Gastrocnemius medialis (tissue), 4 donors: ENCODE results near the gene NLGN1. TPM values are rescaled to one million over a fixed set of nuclear protein-coding genes. Genes with fewer than 3 reads are reported as not detected.

Experiments
- ATAC-seq, 2 donors: fragments of 150-250 bp; one replicate each; pipeline ENCODE4 v1.9.1; 2016
- DNase-seq, 2 donors: peaks; one replicate each; pipeline ENCODE4 v3.0.0-alpha.2; 2019
- H3K27ac ChIP-seq, 4 donors: fragments of 200-600 bp; sonication (generic); 1 replicate in 1 of 4; 2 replicates in 3 of 4; pipeline ENCODE4 v1.5.1; 2016 to 2018; ENCODE audit warnings: mild to moderate bottlenecking in 2 of 4, moderate library complexity in 1 of 4
- H3K27me3 ChIP-seq, 3 donors: fragments of 200-600 bp; sonication (generic) in 2 of 3; 1 replicate in 1 of 3; 2 replicates in 2 of 3; pipeline versions ENCODE4 v1.5.1 to v1.6.0; 2016 to 2019; ENCODE audit warnings: mild to moderate bottlenecking in 1 of 3, moderate library complexity in 1 of 3
- H3K36me3 ChIP-seq, 2 donors: fragments of 200-600 bp; sonication (generic) in 1 of 2; one replicate each; pipeline ENCODE4 v1.5.1; 2017 to 2018
- H3K4me1 ChIP-seq, 2 donors: fragments of 200-600 bp; sonication (generic) in 1 of 2; one replicate each; pipeline ENCODE4 v1.5.1; 2016 to 2017; ENCODE audit warnings: mild to moderate bottlenecking in 2 of 2
- H3K4me3 ChIP-seq, 4 donors: fragments of 200-600 bp; sonication (generic) in 3 of 4; 1 replicate in 1 of 4; 2 replicates in 3 of 4; pipeline ENCODE4 v1.5.1; 2016 to 2019; ENCODE audit warnings: mild to moderate bottlenecking in 2 of 4
- H3K9me3 ChIP-seq, 3 donors: fragments of 200-600 bp; sonication (generic) in 2 of 3; 1 replicate in 1 of 3; 2 replicates in 2 of 3; pipeline ENCODE4 v1.5.1; 2016 to 2019
- POLR2A ChIP-seq, 2 donors: fragments of 450-650 bp; IDR thresholded peaks; one replicate each; pipeline ENCODE4 v1.6.1; 2017; ENCODE audit warnings: antibody characterized with exemption in 2 of 2, mild to moderate bottlenecking in 2 of 2, moderate library complexity in 2 of 2
- in situ Hi-C, 4 donors: fragments of 200-750 bp; cut with MboI; loops; one replicate each; pipeline versions ENCODE4 v1.15.0 to v1.8.0; 2017; ENCODE audit warnings: low sequenced_read_pairs in 4 of 4
- intact Hi-C: fragments of 100-400 bp; cut with DNase I; formaldehyde crosslinking; loops from one replicate; pipeline ENCODE4 v1.15.1; 2023; ENCODE audit warnings: low total_unique reads
- total RNA-seq, 4 donors: library from RNA; depleted of rRNA; stranded (reverse); fragments of >200 nt; gene quantifications; one replicate each; pipeline versions ENCODE4 v1.1.0 to v1.2.3, GENCODE V29; 2016
- TF ChIP-seq, protein P1 (sequence below), 5 experiments: fragments of 450-650 bp in 3 of 5; fragments of 200-600 bp in 2 of 5; sonication (generic) in 2 of 5; IDR thresholded peaks in 4 of 5; conservative IDR thresholded peaks in 1 of 5; 1 replicate in 4 of 5; 2 replicates in 1 of 5; pipeline ENCODE4 v1.5.1; 2016 to 2019; ENCODE audit warnings: antibody characterized with exemption in 5 of 5, mild to moderate bottlenecking in 3 of 5, moderate library complexity in 3 of 5

NLGN1 gene
- total RNA-seq, 4 donors from 2014 or later: 0.52 to 1.9 (median 1.1) TPM

DNA sequence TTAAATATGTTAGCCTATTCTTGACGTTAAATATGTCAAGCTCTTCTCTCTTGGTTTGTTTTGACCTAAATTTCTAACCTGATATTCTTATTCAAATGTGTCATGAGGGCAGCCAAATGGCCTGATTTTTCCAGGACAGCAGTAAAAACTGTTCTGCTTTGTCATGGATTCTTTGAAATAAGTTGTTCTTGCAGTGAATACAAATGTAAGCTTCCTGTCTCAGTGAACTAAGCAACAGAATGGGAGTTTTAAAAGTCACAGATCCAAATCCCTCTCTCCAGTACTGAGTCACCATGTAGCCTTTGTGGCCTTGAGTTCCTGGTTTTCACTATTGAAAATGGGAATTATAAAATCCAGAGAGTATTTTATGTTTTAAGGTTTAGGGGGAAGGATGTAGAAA is 301.8 kb downstream of the NLGN1 start:
- in situ Hi-C loops: no loop called here
- no peaks in the 10 kb centered on the region for H3K9me3 ChIP-seq
- no peak for DNase-seq
- no peak overlapping the region for H3K27ac ChIP-seq
- ATAC-seq: no peak
- no peaks in the 10 kb centered on the region for H3K27me3 ChIP-seq
- no peak overlapping the region for H3K4me3 ChIP-seq
- H3K36me3 ChIP-seq: no peaks in the 10 kb centered on the region
- TF ChIP-seq, protein P1, sequence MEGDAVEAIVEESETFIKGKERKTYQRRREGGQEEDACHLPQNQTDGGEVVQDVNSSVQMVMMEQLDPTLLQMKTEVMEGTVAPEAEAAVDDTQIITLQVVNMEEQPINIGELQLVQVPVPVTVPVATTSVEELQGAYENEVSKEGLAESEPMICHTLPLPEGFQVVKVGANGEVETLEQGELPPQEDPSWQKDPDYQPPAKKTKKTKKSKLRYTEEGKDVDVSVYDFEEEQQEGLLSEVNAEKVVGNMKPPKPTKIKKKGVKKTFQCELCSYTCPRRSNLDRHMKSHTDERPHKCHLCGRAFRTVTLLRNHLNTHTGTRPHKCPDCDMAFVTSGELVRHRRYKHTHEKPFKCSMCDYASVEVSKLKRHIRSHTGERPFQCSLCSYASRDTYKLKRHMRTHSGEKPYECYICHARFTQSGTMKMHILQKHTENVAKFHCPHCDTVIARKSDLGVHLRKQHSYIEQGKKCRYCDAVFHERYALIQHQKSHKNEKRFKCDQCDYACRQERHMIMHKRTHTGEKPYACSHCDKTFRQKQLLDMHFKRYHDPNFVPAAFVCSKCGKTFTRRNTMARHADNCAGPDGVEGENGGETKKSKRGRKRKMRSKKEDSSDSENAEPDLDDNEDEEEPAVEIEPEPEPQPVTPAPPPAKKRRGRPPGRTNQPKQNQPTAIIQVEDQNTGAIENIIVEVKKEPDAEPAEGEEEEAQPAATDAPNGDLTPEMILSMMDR (IDR thresholded peaks at IDR 0.05 in 4 of 5, conservative IDR thresholded peaks at IDR 0.05 in 1 of 5): no peak
- TF ChIP-seq POLR2A (IDR thresholded peaks at IDR 0.05): no peak
- no peaks in the 10 kb centered on the region for H3K4me1 ChIP-seq
- intact Hi-C loops: no loop called here

DNA sequence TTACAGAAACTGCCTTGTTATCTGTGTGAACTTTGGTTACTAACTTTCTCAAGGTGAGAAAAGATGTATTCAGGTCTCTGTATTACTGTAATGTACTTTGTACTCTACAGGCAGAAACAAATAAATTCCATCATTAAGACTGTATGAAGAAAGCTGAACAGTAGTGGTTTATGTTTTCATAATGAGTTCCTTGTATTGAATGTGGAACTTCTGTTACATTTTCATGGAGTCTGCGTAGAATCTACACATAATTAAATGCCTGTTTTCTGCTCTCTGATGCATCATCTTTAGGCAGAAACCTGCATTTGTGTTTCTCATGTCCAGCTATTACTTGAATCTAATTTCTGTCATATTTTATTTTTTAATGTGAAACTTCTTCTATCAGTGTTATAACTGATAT is 302.8 kb downstream of the NLGN1 start:
- ATAC-seq (no peak), DNase-seq (no peak)
- Histone ChIP-seq H3K4me3 (no peak overlapping the region), H3K27me3 (no peaks in the 10 kb centered on the region), H3K27ac (no peak overlapping the region), H3K9me3 (no peaks in the 10 kb centered on the region), H3K4me1 (no peaks in the 10 kb centered on the region), H3K36me3 (no peaks in the 10 kb centered on the region)
- TF ChIP-seq, protein P1 (IDR thresholded peaks at IDR 0.05 in 4 of 5, conservative IDR thresholded peaks at IDR 0.05 in 1 of 5): no peak
- no peak for TF ChIP-seq POLR2A (IDR thresholded peaks at IDR 0.05)
- intact Hi-C loops: no loop called here
- in situ Hi-C loops: no loop called here

DNA sequence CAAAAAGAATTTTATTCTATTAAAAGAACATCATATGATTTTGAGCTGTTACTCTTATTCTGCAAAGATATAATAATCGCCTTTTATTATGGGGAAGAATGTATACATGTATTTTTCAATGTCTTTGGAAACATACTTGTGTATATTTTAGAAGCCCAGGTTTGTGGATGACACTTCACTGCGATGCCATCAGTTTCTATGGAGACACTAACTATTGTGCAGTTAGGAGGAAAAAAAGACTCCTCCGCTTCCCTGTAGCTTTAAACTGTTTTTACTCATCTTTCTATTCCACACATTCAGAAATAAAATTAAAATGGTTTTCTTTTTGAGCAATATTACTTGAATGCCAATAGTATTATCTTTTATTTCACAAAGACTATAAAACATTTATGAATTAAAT is 305.0 kb downstream of the NLGN1 start:
- H3K36me3 ChIP-seq: no peaks in the 10 kb centered on the region

DNA sequence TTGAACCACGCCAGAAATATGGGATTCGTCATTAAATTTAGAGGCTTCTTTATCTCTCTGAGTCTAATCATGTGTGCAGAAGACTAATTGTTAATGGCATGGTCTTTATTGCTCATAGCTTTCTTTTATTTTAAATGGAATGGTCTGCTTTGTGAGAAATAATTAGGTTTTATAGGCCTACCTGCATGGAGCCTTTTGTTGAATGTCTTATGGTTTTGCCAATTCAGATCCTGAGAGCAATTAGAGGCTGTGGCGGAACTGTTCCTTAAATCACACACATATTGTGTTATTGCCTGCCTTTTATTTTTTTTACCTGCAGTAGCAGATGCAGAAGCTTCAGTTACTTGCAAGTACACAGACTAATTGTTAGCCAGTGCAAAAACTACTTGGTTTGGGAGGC is 306.2 kb downstream of the NLGN1 start:
- intact Hi-C loops (no loop called here), in situ Hi-C loops (no loop called here)
- H3K4me3 ChIP-seq: no peak overlapping the region
- no peaks in the 10 kb centered on the region for H3K4me1 ChIP-seq
- TF ChIP-seq POLR2A (IDR thresholded peaks at IDR 0.05): no peak
- TF ChIP-seq, protein P1 (IDR thresholded peaks at IDR 0.05 in 4 of 5, conservative IDR thresholded peaks at IDR 0.05 in 1 of 5): no peak
- DNase-seq (no peak), ATAC-seq (no peak)
- no peaks in the 10 kb centered on the region for H3K9me3 ChIP-seq
- no peak overlapping the region for H3K27ac ChIP-seq
- H3K27me3 ChIP-seq: no peaks in the 10 kb centered on the region
- H3K36me3 ChIP-seq: no peaks in the 10 kb centered on the region

More for the DNA sequence above, 305.0 kb downstream of the NLGN1 start:
- H3K4me3 ChIP-seq: no peak overlapping the region
- no peak for TF ChIP-seq POLR2A (IDR thresholded peaks at IDR 0.05)
- TF ChIP-seq, protein P1 (IDR thresholded peaks at IDR 0.05 in 4 of 5, conservative IDR thresholded peaks at IDR 0.05 in 1 of 5): no peak
- no peaks in the 10 kb centered on the region for H3K4me1 ChIP-seq
- ATAC-seq: no peak
- intact Hi-C loops: no loop called here
- H3K27ac ChIP-seq: no peak overlapping the region
- no peak for DNase-seq
- H3K9me3 ChIP-seq: no peaks in the 10 kb centered on the region
- H3K27me3 ChIP-seq: no peaks in the 10 kb centered on the region
- in situ Hi-C loops: no loop called here

DNA sequence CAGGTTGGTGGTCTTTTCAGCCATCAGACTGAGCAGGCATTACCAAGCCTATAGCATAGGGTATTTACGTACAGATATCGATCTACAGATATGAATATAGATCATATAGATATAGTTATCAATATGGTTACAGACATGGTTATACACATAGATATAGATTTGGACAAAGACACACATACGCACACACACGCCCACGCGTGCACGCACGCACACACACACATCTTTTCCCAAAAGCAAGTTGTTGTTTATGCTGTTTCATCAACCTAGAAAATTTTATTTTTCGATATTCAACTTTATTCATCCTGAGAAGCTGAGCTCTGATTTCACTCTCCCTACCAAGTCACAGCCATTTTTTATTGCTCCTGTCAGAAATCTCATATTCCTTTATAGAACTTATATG is 309.1 kb downstream of the NLGN1 start:
- no peaks in the 10 kb centered on the region for H3K4me1 ChIP-seq
- DNase-seq (no peak), ATAC-seq (no peak)
- TF ChIP-seq, protein P1 (IDR thresholded peaks at IDR 0.05 in 4 of 5, conservative IDR thresholded peaks at IDR 0.05 in 1 of 5): no peak
- no peak for TF ChIP-seq POLR2A (IDR thresholded peaks at IDR 0.05)
- H3K9me3 ChIP-seq: no peaks in the 10 kb centered on the region
- in situ Hi-C loops: no loop called here
- H3K4me3 ChIP-seq: no peak overlapping the region
- H3K27ac ChIP-seq: no peak overlapping the region
- H3K36me3 ChIP-seq: no peaks in the 10 kb centered on the region
- no peaks in the 10 kb centered on the region for H3K27me3 ChIP-seq
- intact Hi-C loops: no loop called here
